GM12874 (cell line): ENCODE data around the gene SLC22A23.
A peak's percentile ranks its signal among the peaks of the same experiment; 100 is the strongest.

Source experiments
- CTCF ChIP-seq: IDR thresholded peaks from 2 replicates; pipeline ENCODE4 v1.5.1; 2011; ENCODE audit warnings: low read depth, mild to moderate bottlenecking, control low read depth, low read length, moderate library complexity; ENCODE audit not compliant: insufficient read depth

SLC22A23 gene

DNA sequence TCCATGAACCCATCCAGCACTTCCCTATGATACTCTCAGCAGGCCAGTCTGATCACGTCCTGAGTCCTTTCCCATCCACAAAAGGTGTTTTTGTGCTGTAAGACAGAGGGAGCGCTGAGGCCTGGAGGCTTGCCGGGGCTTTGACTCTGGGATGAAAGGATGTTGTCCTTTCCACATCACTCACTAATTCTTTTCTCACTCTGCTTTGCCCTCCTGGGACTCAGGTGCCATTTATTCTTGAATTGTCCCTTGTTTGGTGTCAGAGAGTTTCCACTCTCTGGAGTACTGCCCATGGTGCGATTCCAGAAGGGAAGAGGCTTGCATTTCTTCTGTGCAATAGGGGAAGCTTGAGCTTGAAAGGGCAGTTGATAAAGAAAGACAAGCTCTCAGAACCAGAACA, 214.1 kb downstream of the SLC22A23 start:
- TF ChIP-seq CTCF = no peak

DNA sequence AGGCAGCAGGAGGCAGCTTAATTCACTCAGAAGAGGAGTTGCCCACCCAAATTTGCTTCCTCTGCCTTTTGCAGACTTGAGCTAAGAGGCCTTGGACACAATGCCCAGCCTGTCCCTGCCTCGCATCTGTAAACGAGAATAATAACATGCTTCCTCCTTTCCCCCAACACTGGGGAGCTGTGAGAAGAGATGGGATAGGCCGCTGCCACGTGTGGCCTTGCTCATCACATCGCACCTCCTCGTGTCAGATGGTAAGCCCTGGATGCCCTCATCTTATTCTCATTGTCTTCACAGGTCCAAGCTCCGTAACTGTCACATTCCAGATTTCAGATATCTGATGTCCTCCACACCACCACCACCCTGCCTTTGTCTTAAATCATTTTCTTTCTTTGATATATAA, 216.3 kb downstream of the SLC22A23 start:
- TF ChIP-seq CTCF = no peak

DNA sequence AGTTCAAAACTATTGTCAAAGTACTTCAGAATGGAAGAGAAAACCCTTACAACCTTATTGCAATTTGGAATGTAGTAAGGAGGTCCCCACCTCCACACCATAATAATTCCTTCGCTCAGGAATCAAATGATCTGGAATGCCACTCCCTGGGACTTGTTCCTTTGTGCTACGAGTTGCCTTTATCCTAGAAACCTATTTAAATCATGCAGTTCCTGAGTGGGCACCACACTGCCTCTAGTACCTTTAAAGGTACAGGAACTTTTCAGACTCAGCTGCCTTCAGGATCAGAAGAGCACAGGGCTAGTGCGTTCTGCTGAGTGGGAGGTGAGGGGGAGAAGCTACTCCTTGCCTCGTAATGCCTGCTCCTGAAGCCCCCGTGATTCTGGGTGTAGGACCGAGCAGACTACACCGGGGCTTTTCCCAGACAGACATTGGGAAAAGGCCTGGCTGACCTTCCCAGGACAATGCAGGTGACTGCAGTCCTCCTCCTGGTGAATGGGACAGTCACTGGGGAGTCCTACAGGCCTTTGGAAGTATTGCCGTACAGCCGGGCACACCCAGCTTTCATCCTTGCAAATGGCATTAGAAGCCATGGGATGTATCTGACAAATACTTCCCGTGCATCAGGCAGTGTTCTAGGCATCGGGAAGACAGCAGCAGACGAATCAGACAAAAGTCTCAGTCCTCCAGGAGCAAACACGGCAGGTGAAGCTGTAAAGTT, 217.6 kb downstream of the SLC22A23 start:
- peak; percentile 24; the same call in 1 of the 2 replicates for TF ChIP-seq CTCF

DNA sequence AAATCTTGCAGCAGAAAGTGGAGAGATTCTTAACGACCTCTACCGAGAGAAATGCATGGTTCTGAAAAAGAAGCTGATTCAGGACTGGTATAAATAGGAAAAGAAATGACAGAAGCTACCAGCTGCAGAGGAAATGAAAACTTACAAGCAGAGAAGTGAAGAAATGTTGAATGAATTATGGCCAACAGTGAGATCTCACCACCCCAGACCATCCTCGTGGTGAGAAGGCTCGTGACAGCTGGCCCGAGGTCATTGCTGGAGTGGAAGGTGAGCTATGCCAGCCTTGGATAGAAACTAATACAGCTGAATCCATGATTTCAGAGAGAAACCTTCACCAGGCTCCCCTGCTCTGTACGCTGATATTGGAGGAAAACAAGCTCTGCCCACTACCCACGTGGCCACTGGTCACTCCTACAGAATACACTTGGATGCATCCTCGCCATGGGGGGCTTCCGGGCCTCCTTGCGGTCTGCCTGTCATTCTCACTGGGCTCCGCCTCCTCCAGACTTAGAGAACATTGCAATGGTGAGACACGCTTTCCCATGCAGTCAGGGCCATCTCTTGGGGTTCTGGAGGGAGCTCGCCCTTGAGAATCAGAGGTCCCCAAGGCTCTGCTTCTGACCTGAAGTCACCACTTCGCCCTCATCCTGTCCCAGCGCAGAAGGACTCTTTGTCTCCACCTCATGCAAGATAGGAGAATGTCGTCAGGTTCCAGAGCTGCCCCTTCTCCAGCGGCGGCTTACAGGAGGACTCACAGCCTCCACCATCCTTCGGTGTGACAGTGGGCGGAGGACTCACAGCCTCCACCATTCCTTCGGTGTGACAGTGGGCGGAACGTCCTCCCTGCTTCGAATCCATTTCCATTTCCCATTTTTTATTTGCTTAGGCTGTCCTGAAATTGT, 218.8 kb downstream of the SLC22A23 start:
- no peak for TF ChIP-seq CTCF

GRCh38 chr6:3236005-3236404, 220.8 kb downstream of the SLC22A23 start:
- no peak for TF ChIP-seq CTCF

- 0 out of 2 replicates have a peak, but pooled peaks have one; percentile 3 for TF ChIP-seq CTCF
Observed at GRCh38 chr6:3235486-3235885, 221.4 kb downstream of the SLC22A23 start.

- no peak for TF ChIP-seq CTCF
Observed at GRCh38 chr6:3233904-3234303, 222.9 kb downstream of the SLC22A23 start.
